GM21825 (cell line): Measurements from ENCODE around the gene ITGA8.
"Not testable (repeated sequence)": the region's sequence is repeated elsewhere in the genome, so short reads cannot be mapped to it uniquely, and the experiment has no call there.

Experiments
- ATAC-seq: cut with Tn5 transposase; IDR thresholded peaks from one replicate; pipeline ENCODE4 v1.9.1; 2021; ENCODE audit warnings: mild to moderate bottlenecking, moderate library complexity; ENCODE audit not compliant: unreplicated experiment

Gene ITGA8

DNA sequence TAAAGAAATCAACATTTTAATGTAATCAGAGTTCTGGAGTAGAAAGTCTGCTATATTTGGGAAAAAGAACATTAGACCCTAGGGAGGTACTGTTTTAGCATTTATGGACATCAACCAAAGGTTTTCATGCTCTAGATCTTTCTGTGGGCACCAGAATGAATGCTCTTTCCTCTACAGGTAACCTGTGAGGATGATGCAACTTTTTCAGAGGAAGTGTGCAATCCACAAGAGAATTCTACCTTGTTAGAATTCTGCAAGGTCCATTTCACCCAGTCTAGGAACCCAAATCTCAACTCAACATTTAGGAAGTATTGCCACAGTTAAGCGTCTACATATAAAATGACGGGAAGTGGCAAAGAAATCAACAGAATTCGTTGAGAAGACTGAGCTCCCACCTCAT, 208.8 kb downstream of the ITGA8 start:
- no peak for ATAC-seq

DNA sequence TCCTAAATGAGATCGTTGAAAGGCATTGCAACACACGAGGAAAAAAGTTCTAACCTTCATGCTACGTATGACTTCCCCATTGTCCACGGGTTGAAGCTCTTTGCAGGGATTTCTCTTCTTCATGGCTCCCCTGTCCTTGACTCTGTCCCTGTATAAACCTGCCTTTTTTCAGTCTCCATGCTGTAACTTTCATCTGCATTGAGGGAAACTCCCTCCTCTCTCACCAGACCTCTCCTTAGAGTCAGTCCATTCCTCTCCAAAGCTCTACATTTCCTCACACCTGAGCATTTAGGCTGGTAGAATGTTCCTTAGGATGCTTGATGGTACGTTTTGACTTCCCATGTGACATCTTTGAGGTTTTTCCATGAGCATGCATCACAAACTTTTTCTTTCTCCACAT, 214.4 kb downstream of the ITGA8 start:
- no peak for ATAC-seq

DNA sequence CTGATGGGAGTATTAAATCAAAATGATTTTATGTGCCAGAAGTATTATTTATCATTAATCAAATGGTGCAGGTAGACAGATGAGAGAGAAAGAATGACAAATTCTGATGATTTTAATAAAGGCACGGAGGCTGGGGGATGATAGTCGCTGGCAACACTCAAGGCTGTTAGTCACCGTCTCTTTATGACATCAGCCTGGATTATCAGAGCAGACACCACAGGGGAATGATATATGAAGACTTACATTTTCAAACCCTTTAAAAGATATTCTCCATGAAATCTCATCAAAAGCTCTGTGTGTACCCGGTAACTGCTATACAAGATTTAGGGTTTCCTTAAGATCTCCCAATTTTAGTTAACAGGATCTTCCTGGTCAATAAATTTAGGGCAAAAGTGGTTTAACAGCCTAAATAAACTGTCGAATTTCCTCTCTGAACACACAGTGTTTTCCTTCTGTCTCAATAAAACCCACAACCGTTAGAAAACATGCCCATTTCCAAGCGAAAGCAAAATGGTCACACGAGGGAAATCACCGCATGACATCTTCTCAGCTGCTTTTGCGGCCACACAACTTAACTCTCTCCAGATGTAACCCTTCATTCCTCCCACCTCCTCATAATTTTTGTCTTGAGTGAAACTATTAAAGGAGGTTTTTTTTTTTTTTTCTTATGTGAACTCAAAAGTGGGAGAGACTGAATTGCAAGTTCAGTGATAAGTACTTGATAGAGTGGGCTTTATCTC, 215.5 kb downstream of the ITGA8 start:
- ATAC-seq: no peak

DNA sequence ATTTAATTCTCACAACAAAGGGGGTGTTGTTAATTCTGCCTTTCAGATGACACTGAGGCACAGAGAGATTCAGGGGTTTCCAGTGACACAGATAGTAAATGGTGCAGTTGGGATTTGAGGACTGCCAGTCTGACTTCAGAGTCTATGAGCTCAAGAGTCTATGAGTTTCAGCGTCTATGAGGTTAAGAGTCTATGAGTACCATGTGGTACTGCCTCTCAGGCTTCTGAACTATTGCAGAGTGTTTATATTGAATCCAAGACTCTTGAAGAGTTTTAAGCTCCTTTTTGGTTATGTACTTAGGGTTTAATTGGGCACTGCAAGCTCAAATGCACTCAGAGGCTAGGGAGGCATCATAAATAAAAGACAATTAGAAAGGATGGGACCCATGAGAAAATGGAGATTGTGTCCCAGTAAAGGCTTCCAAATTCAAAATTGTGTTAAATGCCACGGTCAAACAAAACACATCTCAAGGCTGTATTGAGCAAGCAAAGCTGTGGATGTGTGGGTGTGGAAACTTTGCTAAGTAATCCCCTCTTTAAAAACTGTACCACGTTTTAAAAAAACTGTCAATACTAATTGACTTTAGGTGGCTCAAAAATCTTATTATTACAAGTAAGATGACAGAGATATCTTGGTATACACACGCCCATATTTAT, 224.7 kb downstream of the ITGA8 start:
- no peak for ATAC-seq

DNA sequence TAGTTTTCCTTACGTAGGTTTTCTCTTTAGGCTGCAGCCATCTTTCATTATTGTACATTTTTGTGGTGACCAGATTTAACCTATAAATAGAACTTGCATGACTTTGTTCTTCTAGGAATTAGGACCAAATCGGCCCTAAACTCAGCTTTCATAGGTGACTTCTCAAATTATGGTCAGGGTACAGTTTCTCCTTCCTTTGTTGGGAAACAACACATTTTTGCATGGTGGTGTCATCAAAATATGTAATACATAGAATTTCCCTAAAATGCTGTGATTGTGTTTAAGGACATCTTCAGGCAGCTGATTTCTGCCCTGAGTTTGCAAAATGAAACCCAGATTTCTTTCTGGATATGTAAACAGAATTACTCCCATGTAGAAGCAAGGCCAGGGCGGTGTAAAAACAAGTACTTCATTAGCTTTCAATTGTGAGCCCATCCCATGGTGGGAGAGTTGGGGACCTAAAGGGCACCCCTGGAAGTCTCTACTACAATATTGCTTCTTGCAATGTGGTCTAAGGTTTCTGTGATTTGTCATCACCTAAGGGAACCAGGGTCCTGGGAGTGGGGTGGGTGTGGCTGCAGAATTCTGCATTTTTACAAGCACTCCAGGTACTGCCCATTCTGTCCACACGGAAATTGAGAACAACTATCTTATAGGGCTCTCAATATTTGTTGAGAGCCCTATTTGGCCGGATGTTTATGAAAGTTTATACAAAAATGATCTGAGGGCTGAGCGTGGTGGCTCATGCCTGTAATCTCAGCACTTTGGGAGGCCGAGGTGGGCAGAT, 227.7 kb downstream of the ITGA8 start:
- no peak for ATAC-seq

DNA sequence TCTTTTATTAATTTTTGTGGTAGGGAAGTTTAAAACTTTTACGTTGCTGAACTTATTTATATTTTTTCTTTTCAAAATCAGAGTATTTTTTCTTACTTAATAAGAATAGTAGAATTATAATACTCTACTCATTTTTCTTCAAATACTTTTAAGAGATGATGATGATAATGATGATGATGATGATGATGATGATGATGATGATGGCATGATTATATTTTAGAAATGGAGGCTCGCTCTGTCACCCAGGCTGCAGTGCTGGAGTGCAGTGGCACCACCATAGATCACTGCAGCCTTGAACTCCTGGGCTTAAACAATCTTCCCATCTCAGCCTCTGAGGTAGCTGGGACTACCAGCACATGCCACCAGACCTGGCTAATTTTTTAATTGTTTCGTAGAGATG, 230.3 kb downstream of the ITGA8 start:
- ATAC-seq: no peak

DNA sequence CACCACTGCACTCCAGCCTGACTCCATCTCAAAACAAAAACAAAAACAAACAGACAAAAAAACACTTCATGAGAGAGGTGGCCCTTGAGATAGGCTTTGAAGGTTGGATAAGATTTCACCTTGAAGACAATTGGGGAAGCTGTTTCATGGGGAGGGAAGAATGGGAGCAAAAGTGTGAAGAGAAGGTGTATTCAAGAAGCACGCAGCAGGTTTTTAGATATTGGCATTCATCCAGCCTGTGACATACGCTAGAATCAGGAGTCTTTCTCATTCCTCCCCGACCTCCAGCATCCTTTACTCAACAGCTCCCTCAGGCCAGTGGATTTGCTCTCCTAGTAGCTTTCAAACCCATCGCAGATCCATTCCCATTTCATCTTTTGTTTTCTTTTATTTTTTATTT, 232.3 kb downstream of the ITGA8 start:
- no peak for ATAC-seq

DNA sequence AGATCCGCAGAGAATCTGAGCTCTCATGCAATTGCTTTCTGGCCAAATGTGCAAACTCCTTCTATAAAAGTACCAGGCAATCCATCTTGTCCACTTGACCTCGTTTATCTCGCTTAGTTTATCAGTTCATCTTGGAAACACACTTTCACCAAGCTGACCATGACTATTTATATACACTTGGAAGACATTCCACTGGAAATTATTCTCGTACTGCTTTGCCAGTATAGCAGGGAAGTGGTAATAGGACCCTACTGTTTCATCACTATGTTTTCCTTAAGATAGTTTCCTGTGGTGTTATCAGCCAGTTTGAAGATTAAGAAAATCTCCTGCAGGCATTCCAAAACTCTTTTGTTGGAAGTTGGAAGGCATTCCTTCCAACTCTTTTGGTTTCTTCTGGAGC, 233.3 kb downstream of the ITGA8 start:
- ATAC-seq: no peak

DNA sequence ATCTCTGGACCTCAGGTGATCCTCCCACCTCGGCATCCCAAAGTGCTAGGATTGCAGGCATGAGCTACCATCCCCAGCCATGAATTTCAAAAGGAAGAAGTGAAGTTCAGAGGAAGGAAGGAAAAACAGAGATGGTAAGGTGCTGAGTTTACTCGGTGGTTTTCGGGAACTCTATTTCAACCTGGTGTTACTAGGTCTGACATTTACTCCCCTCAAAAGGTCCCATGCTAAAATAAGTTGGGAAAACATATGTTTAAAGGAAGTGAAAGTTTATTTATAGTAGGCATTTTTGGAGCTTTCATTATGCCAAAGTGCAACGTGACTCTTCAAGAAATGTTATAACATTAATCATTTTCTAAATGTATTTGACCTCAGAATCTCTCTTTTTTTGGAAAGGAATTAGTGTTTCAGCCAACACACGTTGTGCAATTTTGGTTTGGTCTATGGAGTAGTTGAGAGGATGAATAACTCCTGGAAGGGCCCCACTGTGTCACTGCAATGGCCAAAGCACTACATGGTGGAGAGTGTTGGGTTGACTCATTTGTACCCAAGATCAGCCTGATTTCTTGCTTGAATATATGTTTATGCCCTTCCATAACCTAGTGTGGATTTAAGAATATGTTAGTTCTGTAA, 233.9 kb downstream of the ITGA8 start:
- ATAC-seq: no peak

DNA sequence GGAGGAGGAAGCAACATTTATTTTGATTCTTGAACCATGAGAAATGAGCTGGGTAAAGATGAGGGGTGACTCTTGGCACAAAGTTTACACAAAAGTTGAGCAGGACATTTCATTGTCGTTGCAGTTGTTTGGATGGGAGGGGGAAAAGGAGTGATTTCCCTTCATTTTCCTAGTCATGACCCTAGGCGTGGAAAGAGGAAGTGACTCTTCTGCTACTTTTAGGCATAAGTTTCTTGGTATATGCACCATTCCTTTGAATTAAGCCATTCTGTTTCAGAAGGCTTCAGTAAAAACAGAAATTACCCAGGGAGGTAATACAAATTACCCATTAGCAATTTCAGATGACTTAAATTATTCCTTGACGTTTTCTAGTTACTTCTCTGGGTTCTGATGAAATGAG, 234.7 kb downstream of the ITGA8 start:
- no peak for ATAC-seq

DNA sequence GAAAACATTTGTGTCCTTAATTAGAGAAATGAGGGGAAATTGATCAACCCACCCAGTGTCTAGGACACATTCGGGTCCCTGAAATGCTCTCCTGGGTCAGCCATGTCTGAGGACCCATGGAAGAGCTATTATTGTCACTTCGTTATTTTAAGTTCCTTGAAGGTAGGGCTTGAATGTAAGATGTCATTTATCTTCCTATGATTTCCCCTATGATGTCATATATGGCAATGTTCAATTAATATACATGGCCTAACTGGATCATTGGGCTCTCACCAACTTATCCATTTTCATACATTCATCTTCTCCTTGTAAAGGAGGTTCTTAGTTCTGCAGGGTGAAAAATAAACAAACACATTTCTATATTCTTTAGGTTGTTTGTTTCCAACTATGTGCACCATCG, 235.6 kb downstream of the ITGA8 start:
- ATAC-seq: no peak

DNA sequence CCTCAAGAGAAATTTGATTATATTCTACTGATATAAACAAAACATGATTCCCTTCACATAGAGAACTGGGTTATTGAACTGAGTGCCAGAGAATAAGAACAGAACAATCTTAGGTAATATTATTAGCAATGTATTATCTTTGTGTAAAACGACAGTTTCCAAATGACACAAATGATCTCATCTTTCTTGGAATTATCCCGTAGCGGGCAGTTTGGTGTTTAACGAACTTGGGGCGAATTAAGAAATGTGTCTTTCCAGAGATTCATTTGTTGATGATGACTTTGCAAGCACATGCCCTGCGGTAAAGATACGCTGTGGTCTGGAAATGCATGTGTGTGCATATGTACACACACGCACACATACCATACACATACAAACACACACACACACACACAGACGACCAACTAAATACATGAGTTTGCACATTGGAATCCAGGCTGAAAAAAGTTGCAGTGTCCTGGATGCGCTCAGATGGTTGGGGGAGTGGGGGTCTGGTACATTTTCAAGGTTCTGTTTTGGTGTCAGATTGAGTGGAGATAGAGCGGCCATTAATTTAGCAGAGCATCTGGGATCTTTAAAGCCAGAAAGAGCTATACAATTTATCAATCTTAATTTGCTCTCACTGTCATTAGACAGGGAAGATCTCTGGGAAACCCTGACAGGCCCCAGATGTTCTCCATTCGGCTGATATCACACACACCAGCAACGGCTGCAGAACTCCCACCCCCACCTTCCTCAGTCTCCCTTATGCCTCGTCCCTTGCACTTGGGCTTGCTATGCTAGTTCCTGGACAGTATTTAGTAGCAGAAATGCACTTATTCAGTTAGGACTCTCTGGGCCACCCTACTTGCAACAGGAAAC, 236.3 kb downstream of the ITGA8 start:
- no peak for ATAC-seq

DNA sequence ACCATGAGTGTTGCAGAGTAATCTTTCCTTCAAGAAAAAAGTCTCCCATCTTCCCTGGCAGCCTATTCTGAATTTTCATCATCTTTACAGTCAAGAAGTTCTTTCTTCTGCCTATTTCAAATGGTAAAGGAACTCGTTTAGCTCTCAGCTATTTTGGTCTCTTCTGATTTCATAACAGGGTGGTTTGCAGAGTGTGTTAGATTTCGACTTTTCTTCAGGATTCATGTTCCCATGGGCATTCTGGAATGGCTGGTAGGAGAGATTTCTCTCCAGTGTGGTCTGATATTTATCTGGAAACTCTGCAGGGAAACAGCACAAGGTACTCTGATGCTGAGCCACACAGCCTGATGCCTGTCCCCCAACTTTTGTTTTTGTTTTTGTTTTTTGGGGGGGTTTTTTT, 237.6 kb downstream of the ITGA8 start:
- ATAC-seq: no peak

DNA sequence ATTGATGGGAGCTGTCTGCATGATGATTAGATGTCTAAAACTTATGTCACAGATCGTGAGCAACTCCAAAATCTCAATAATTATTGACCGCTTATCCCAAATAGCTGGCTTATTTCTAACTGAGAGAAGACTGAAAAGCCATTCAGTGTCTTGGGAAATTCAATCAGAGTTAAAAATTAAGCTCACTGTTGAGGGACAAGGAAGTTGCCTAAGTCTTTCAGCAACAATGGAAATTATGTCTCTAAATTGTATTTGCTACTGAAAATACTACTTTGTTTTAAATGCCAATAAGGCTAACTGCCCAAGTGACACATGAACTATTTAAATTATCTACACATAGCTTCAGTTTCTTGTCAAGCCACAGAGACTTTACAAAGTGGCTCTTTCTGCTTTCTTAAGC, 240.8 kb downstream of the ITGA8 start:
- no peak for ATAC-seq

DNA sequence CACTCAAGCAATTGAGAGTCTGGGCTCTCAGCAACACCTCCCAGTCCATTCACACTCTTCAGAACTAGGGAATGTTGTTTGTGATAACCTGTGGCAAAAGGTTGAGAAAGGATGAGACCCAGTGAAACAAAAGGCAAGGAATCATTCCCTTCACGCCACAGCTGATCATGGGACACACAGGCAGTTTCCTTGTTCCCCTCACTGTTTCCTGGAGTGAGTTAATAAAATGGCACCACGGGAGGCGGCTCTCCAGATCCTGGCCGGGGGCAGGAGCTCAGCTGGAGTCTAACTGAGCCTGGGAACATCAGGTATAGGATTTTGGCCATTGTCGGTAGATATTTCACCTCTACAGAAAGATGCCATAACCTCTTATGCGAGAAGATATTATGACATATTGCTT, 241.3 kb downstream of the ITGA8 start:
- ATAC-seq: no peak

DNA sequence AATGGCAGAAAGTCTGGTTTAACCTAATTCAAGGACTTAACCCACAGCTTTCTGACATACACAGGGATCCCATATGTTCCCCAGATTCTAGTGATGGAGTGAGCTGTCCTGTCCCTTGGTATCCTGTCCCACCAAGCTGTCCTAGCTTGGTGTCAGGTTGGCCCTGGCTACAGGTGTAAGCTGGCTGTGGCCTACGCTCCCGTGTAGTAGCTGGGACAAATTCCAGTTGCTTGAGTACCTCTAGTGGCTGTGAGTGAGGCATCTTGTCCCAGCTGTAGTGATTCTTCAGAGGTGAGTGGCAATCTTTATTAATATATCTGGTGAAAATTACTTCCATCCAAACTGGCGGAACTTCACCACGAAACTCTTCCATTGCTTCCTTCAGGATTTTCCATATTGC, 243.4 kb downstream of the ITGA8 start:
- no peak for ATAC-seq

DNA sequence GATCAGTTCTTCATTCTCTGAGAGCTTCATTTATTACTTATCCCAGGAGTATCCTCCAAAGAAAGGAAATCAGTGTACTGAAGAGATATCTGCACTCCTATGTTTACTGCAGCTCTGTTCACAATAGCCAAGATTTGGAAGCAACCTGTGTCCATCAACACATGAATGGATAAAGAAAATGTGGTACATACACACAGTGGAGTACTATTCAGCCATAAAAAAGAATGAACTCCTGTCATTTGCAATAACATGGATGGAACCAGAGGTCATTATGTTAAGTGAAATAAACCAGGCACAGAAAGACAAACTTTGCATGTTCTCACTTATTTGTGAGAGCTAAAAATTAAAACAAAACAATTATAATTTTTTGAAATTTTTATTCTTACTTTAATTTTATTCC, 244.3 kb downstream of the ITGA8 start:
- ATAC-seq: not testable (repeated sequence)

DNA sequence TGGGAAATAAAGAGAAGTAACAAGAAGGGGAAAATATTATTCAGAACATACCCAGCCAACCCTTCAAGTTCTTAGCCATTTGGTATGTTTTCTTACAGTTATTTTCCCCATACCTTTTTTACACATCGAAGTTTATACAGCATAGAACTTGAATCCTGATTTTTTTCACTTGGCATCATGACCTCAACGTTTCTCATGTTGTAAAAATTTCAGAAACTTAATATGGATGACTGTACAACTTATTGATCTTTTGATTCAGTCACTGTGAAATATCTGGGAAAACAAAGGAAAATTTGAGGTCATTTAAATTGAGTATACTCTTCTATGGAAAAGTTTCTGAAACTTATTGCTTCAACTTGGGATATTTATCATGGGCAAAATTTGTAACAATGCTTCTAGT, 245.1 kb downstream of the ITGA8 start:
- ATAC-seq: no peak

DNA sequence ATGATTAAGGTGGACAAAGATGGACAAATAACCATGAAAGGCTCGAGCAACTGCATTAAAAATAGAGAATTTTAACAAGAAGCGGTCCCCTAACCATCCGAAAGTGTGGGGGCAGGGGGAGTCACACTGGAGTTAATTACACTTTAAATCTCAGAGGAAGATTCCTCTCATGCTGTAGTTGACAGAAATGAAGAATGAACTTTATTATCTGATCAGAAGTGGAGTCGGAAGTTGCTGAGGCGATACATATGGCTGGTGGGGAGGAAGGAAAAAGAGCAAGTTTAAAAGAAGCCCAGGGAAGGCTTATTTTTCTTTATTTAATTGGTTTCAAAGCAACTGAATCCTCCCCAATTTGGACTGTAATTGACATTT, 246.3 kb downstream of the ITGA8 start:
- no peak for ATAC-seq
